Skeletal muscle satellite cell (primary cell): ENCODE results near the gene EEF2K.
A peak's percentile ranks its signal among the peaks of the same experiment; 100 is the strongest.

Experiments used
- H3K27me3 ChIP-seq: 2 replicates; pipeline ENCODE4 v1.7.0; 2013; ENCODE audit warnings: low read length; ENCODE audit not compliant: control insufficient read depth, insufficient read depth
- H3K36me3 ChIP-seq: 2 replicates; pipeline ENCODE4 v1.7.0; 2013; ENCODE audit warnings: mild to moderate bottlenecking, control low read depth, low read length; ENCODE audit not compliant: insufficient read depth
- H3K4me1 ChIP-seq: 2 replicates; pipeline ENCODE4 v1.7.0; 2013; ENCODE audit warnings: low read length; ENCODE audit not compliant: control insufficient read depth, insufficient read depth
- H3K4me2 ChIP-seq: 2 replicates; pipeline ENCODE4 v1.7.0; 2013; ENCODE audit warnings: mild to moderate bottlenecking, low read length
- H3K4me3 ChIP-seq: 2 replicates; pipeline ENCODE4 v1.7.0; 2013; ENCODE audit warnings: low read length
- H3K9ac ChIP-seq: 2 replicates; pipeline ENCODE4 v1.7.0; 2013; ENCODE audit warnings: mild to moderate bottlenecking, low read depth, low read length, moderate library complexity
- H3K9me3 ChIP-seq: replicated peaks from 2 replicates; pipeline ENCODE4 v1.7.0; 2013; ENCODE audit warnings: mild to moderate bottlenecking, control low read depth, low read length

EEF2K gene

GRCh38 chr16:22284637-22285036 is 78.6 kb downstream of the EEF2K start:
- Histone ChIP-seq H3K4me1 (peaks cover 4% of the 10 kb centered on the region), H3K4me3 (no peak overlapping the region), H3K36me3 (peaks cover 36% of the 10 kb centered on the region), H3K27me3 (no peaks in the 10 kb centered on the region), H3K9ac (no peak overlapping the region), H3K9me3 (no peaks in the 10 kb centered on the region), H3K4me2 (no peak overlapping the region)

DNA sequence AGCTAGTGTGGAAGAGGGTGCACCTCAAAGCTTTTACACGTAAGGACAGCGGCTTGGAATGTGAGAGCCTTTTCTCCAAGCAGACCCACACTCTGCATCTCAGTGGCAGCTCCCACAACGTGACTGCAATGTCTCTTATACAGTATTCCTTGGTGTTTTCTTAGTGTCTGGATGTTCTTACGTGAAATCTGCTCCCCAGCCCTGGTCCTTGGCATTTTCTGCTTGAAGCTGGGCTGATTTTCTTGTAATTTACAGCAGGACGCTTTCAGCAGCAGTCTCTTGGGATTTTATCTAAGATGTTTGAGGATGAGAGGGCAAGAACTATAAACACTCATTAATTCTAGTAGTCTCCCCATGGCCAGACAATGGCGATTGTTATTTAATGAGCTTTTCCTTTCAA is 79.0 kb downstream of the EEF2K start:
- Histone ChIP-seq H3K4me3 (no peak overlapping the region), H3K36me3 (peaks cover 34% of the 10 kb centered on the region), H3K27me3 (no peaks in the 10 kb centered on the region), H3K4me1 (peaks cover 4% of the 10 kb centered on the region), H3K9ac (no peak overlapping the region), H3K4me2 (no peak overlapping the region), H3K9me3 (no peaks in the 10 kb centered on the region)

- H3K9me3 ChIP-seq = no peaks in the 10 kb centered on the region
- no peaks in the 10 kb centered on the region for H3K27me3 ChIP-seq
These were observed 84.9 kb downstream of the EEF2K start for GRCh38 chr16:22291020-22291419.

GRCh38 chr16:22291860-22292318 is 85.8 kb downstream of the EEF2K start:
- no peaks in the 10 kb centered on the region for H3K36me3 ChIP-seq
- H3K4me2 ChIP-seq = no peak overlapping the region
- H3K9ac ChIP-seq = no peak overlapping the region
- no peaks in the 10 kb centered on the region for H3K9me3 ChIP-seq
- no peaks in the 10 kb centered on the region for H3K4me1 ChIP-seq
- H3K4me3 ChIP-seq = no peak overlapping the region
- H3K27me3 ChIP-seq = no peaks in the 10 kb centered on the region

More at GRCh38 chr16:22291020-22291419, 84.9 kb downstream of the EEF2K start:
- H3K4me3 ChIP-seq = no peak overlapping the region
- no peaks in the 10 kb centered on the region for H3K36me3 ChIP-seq
- H3K4me1 ChIP-seq = no peaks in the 10 kb centered on the region
- H3K4me2 ChIP-seq = no peak overlapping the region
- no peak overlapping the region for H3K9ac ChIP-seq

DNA sequence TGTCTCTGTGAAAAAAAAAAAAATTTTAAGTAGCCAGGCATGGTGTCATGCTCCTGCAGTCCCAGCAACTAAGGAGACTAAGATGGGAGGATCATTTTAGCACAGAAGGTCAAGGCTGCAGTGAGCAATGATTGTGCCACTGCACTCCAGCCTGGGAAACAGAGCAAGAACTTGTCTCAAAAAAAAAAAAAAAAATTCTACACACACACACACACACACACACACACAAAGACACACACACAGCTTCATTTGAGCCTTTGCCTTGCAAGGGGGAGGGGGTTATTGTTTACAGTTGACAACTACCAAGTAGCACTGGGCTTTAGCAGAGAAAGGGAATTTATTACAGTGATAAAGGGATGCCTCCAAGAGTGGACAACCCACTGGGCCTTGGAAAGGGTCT is 86.2 kb downstream of the EEF2K start:
- Histone ChIP-seq H3K9ac (no peak overlapping the region), H3K9me3 (no peaks in the 10 kb centered on the region), H3K4me3 (no peak overlapping the region), H3K4me2 (no peak overlapping the region), H3K4me1 (no peaks in the 10 kb centered on the region), H3K27me3 (no peaks in the 10 kb centered on the region), H3K36me3 (no peaks in the 10 kb centered on the region)

GRCh38 chr16:22293137-22294106 is 87.3 kb downstream of the EEF2K start:
- Histone ChIP-seq H3K4me3 (no peak overlapping the region), H3K4me1 (no peaks in the 10 kb centered on the region), H3K4me2 (no peak overlapping the region), H3K9me3 (no peaks in the 10 kb centered on the region), H3K27me3 (no peaks in the 10 kb centered on the region), H3K36me3 (no peaks in the 10 kb centered on the region), H3K9ac (no peak overlapping the region)

- Histone ChIP-seq H3K36me3 (no peaks in the 10 kb centered on the region), H3K9me3 (no peaks in the 10 kb centered on the region), H3K4me1 (no peaks in the 10 kb centered on the region), H3K27me3 (no peaks in the 10 kb centered on the region), H3K9ac (peak overlapping the region; percentile 69), H3K4me3 (peak overlapping the region; percentile 73), H3K4me2 (peak overlapping the region; percentile 84)
These were observed 90.4 kb downstream of the EEF2K start for GRCh38 chr16:22296225-22297113.

GRCh38 chr16:22297114-22297870 is 91.2 kb downstream of the EEF2K start, which contains the start of gene POLR3E:
POLR3E (plus strand) TSS chr16:22297409; CDS start chr16:22302969, 5,560 bp downstream.
- peak within 1 kb of the TSS; percentile 89 for H3K4me2 ChIP-seq
- H3K36me3 ChIP-seq = peaks cover 4% of the 10 kb centered on the region
- H3K4me3 ChIP-seq = peak within 1 kb of the TSS; percentile 98
- no peaks in the 10 kb centered on the region for H3K9me3 ChIP-seq
- no peaks in the 10 kb centered on the region for H3K27me3 ChIP-seq
- peak within 1 kb of the TSS; percentile 98 for H3K9ac ChIP-seq
- H3K4me1 ChIP-seq = no peaks in the 10 kb centered on the region

DNA sequence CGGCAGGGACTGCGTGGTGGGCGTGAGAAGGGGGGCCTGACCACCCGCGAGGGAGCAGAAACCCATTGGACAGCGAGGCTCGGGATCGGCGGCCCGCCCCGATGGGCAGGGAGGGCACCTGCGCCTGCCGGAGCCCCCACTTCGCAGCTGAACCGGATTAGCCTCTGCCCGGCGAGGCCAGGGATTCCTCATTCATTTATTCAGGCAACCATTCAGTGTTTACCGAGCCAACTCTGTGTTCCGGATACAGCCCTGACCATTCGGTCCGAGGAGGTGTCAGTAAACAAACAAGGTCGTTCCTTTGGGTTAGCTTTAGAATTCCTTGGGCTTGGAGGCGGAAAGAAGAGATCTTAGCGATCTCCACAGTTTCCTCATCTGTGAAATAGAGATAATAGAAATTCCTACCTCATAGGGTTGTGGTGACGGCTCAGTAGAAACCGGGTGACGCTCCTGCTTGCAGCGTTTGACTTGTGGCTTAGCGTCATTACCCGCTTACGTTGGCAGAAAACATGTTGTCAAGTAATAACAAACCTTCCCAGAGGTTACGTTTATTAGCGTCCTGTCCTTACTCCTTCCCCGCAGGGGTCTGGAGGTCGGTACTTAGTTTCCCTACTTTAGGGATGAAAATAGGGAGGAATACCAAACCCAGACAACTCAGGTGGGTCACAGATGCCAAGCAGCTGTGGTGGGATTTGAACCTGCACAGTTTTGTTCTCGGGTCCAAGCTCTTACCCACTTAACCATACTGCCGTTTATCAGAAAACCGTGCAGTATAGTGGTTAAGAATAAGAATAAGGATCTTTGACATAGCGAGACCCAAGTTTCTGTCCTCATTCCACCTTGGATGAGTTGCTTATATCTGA is 92.0 kb downstream of the EEF2K start:
- no peaks in the 10 kb centered on the region for H3K27me3 ChIP-seq
- peak overlapping the region; percentile 98 for H3K4me3 ChIP-seq
- H3K4me2 ChIP-seq = peak overlapping the region; percentile 89
- peak overlapping the region; percentile 98 for H3K9ac ChIP-seq
- H3K4me1 ChIP-seq = no peaks in the 10 kb centered on the region
- peaks cover 7% of the 10 kb centered on the region for H3K36me3 ChIP-seq
- no peaks in the 10 kb centered on the region for H3K9me3 ChIP-seq

GRCh38 chr16:22299036-22299435 is 93.0 kb downstream of the EEF2K start:
- Histone ChIP-seq H3K4me2 (peak overlapping the region; percentile 89), H3K27me3 (no peaks in the 10 kb centered on the region), H3K9ac (no peak overlapping the region), H3K36me3 (peaks cover 10% of the 10 kb centered on the region), H3K9me3 (no peaks in the 10 kb centered on the region), H3K4me1 (no peaks in the 10 kb centered on the region), H3K4me3 (no peak overlapping the region)
